Neural cell (in vitro differentiated cells): ENCODE results near the gene TLE3. TPM values are rescaled to one million over a fixed set of nuclear protein-coding genes. Genes with fewer than 3 reads are reported as not detected.

ENCODE experiments used
- H2AFZ ChIP-seq: fragments of 200-600, 300-800 bp; sonication (generic), shearing (Covaris generic); 2 replicates; pipeline ENCODE4 v1.6.0; 2014; ENCODE audit warnings: low read depth, mild to moderate bottlenecking, antibody characterized with exemption, low read length, moderate library complexity
- H3F3A ChIP-seq: fragments of 200-600 bp; shearing (Covaris generic); 2 replicates; pipeline ENCODE4 v1.6.1; 2016; ENCODE audit warnings: mild to moderate bottlenecking, moderate library complexity, mixed read lengths, antibody characterized with exemption, low read length; ENCODE audit not compliant: insufficient read depth, poor library complexity, severe bottlenecking
- H3K27ac ChIP-seq: fragments of 200-600, 300-800 bp; sonication (generic), shearing (Covaris generic); 2 replicates; pipeline ENCODE4 v1.5.1; 2014; ENCODE audit warnings: mild to moderate bottlenecking, low read length, moderate library complexity
- H3K27me3 ChIP-seq: fragments of 300-800, 200-600 bp; sonication (generic), shearing (Covaris generic); 2 replicates; pipeline ENCODE4 v1.6.0; 2014; ENCODE audit warnings: mild to moderate bottlenecking, low read depth, low read length, moderate library complexity; ENCODE audit not compliant: insufficient read depth
- H3K36me3 ChIP-seq: fragments of 300-800, 200-600 bp; sonication (generic), shearing (Covaris generic); 2 replicates; pipeline ENCODE4 v1.5.1; 2014; ENCODE audit warnings: mild to moderate bottlenecking, antibody characterized with exemption, low read length, moderate library complexity; ENCODE audit not compliant: insufficient read depth
- H3K4me2 ChIP-seq: fragments of 300-800, 200-600 bp; sonication (generic), shearing (Covaris generic); 2 replicates; pipeline ENCODE4 v1.6.0; 2014; ENCODE audit warnings: mild to moderate bottlenecking, low read length
- H3K4me3 ChIP-seq: fragments of 300-800, 200-600 bp; sonication (generic), shearing (Covaris generic); 2 replicates; pipeline ENCODE4 v1.5.1; 2014; ENCODE audit warnings: mild to moderate bottlenecking, low read length, moderate library complexity
- H3K79me2 ChIP-seq: fragments of 200-600 bp; shearing (Covaris generic); replicated peaks from 2 replicates; pipeline ENCODE4 v1.6.0; 2014; ENCODE audit warnings: mild to moderate bottlenecking, low read length, moderate library complexity; ENCODE audit not compliant: insufficient read depth
- H3K9ac ChIP-seq: fragments of 300-800, 200-600 bp; sonication (generic), shearing (Covaris generic); 2 replicates; pipeline ENCODE4 v1.6.1; 2016; ENCODE audit warnings: mild to moderate bottlenecking, low read length, mixed read lengths
- H3K9me2 ChIP-seq: fragments of 200-600 bp; shearing (Covaris generic); 2 replicates; pipeline ENCODE4 v1.6.1; 2016; ENCODE audit warnings: mild to moderate bottlenecking, low read length, mixed read lengths; ENCODE audit not compliant: insufficient read depth
- H3K9me3 ChIP-seq: fragments of 200-600, 300-800 bp; sonication (generic), shearing (Covaris generic); 2 replicates; pipeline ENCODE4 v1.6.1; 2016; ENCODE audit warnings: mild to moderate bottlenecking, mixed run types, low read length, moderate library complexity, mixed read lengths
- H4K20me1 ChIP-seq: fragments of 200-600 bp; shearing (Covaris generic); 2 replicates; pipeline ENCODE4 v1.6.1; 2016; ENCODE audit warnings: mild to moderate bottlenecking, mixed run types; ENCODE audit not compliant: insufficient read depth
- CTCF ChIP-seq: fragments of 450-650 bp; IDR thresholded peaks from 2 replicates; pipeline ENCODE4 v1.5.1; 2014; ENCODE audit warnings: antibody characterized with exemption, mild to moderate bottlenecking, moderate library complexity; ENCODE audit not compliant: poor library complexity, severe bottlenecking
- EP300 ChIP-seq: fragments of 450-650 bp; conservative IDR thresholded peaks from 2 replicates; pipeline ENCODE4 v1.6.1; 2014; ENCODE audit warnings: antibody characterized with exemption, mild to moderate bottlenecking, moderate library complexity; ENCODE audit not compliant: poor library complexity, severe bottlenecking
- EZH2 ChIP-seq: fragments of 200-600, 300-800 bp; shearing (Covaris generic), sonication (generic); IDR thresholded peaks from 2 replicates; pipeline ENCODE4 v1.6.1; 2014; ENCODE audit warnings: antibody characterized with exemption, low read length, borderline replicate concordance, mild to moderate bottlenecking; ENCODE audit not compliant: insufficient read depth, poor library complexity, severe bottlenecking
- MXI1 ChIP-seq: fragments of 450-650 bp; conservative IDR thresholded peaks from 2 replicates; pipeline ENCODE4 v1.6.1; 2014; ENCODE audit warnings: antibody characterized with exemption, mild to moderate bottlenecking; ENCODE audit not compliant: poor library complexity, severe bottlenecking
- POLR2AphosphoS5 ChIP-seq: IDR thresholded peaks from 2 replicates; pipeline ENCODE4 v1.6.1; 2012
- RAD21 ChIP-seq: fragments of 450-650 bp; conservative IDR thresholded peaks from 2 replicates; pipeline ENCODE4 v1.6.1; 2014; ENCODE audit warnings: antibody characterized with exemption, mild to moderate bottlenecking, moderate library complexity
- REST ChIP-seq: IDR thresholded peaks from 2 replicates; pipeline ENCODE4 v1.6.1; 2012; ENCODE audit warnings: borderline replicate concordance
- SMC3 ChIP-seq: fragments of 450-650 bp; conservative IDR thresholded peaks from 2 replicates; pipeline ENCODE4 v1.6.1; 2014; ENCODE audit warnings: antibody characterized with exemption, mild to moderate bottlenecking, moderate library complexity; ENCODE audit not compliant: poor library complexity
- TAF1 ChIP-seq: IDR thresholded peaks from 2 replicates; pipeline ENCODE4 v1.6.1; 2012; ENCODE audit warnings: low read depth
- polyA plus RNA-seq: library from polyadenylated mRNA; depleted of rRNA; stranded (reverse); fragments of >200 nt; gene quantifications from 2 replicates; pipeline ENCODE4 v1.2.3, GENCODE V29; 2014

Gene TLE3
- polyA plus RNA-seq, 1 donor from 2014 or later: 27.6 TPM

GRCh38 chr15:70119911-70120508, 22.3 kb upstream of the TLE3 start:
- H2AFZ ChIP-seq: no peak overlapping the region
- no peaks in the 10 kb centered on the region for H3F3A ChIP-seq
- no peak overlapping the region for H3K4me3 ChIP-seq
- H3K4me2 ChIP-seq: no peak overlapping the region
- H3K9me2 ChIP-seq: no peaks in the 10 kb centered on the region
- no peaks in the 10 kb centered on the region for H3K36me3 ChIP-seq
- no peak overlapping the region for H3K9ac ChIP-seq
- no peak overlapping the region for H3K27ac ChIP-seq
- TF ChIP-seq POLR2AphosphoS5 (no peak), SMC3 (no peak), TAF1 (no peak), CTCF (no peak), REST (no peak), RAD21 (no peak), MXI1 (no peak)
- no peaks in the 10 kb centered on the region for H4K20me1 ChIP-seq
- no peaks in the 10 kb centered on the region for H3K79me2 ChIP-seq
- peaks cover 4% of the 10 kb centered on the region for H3K27me3 ChIP-seq
- no peaks in the 10 kb centered on the region for H3K9me3 ChIP-seq

- H3K79me2 ChIP-seq: no peaks in the 10 kb centered on the region
- H3K4me2 ChIP-seq: no peak overlapping the region
- no peaks in the 10 kb centered on the region for H4K20me1 ChIP-seq
- H3K9me2 ChIP-seq: no peaks in the 10 kb centered on the region
- H3K4me3 ChIP-seq: no peak overlapping the region
- no peak overlapping the region for H3K9ac ChIP-seq
- H3F3A ChIP-seq: no peaks in the 10 kb centered on the region
- no peak overlapping the region for H2AFZ ChIP-seq
- H3K27ac ChIP-seq: no peak overlapping the region
- peaks cover 10% of the 10 kb centered on the region for H3K27me3 ChIP-seq
- no peaks in the 10 kb centered on the region for H3K9me3 ChIP-seq
- no peaks in the 10 kb centered on the region for H3K36me3 ChIP-seq
- no peak for TF ChIP-seq SMC3
- TF ChIP-seq CTCF: no peak
- TF ChIP-seq TAF1: no peak
- no peak for TF ChIP-seq REST
- no peak for TF ChIP-seq EP300
- no peak for TF ChIP-seq RAD21
- no peak for TF ChIP-seq EZH2
- TF ChIP-seq POLR2AphosphoS5: no peak
- TF ChIP-seq MXI1: no peak
These were observed 20.9 kb upstream of the TLE3 start for GRCh38 chr15:70118599-70118998.
